Trophoblast cell (in vitro differentiated cells and primary cell): ENCODE measurements around the gene TRNP1.

Source experiments
- DNase-seq, 2 donors: peaks; one replicate each; pipeline ENCODE4 v3.0.0-alpha.2; 2016
- H2AFZ ChIP-seq: 2 replicates; pipeline ENCODE4 v1.6.1; 2013; ENCODE audit warnings: low read length, moderate library complexity, mild to moderate bottlenecking; ENCODE audit not compliant: insufficient read depth, poor library complexity
- H2AK5ac ChIP-seq: 2 replicates; pipeline ENCODE4 v1.6.1; 2013; ENCODE audit warnings: mild to moderate bottlenecking, low read length
- H2BK120ac ChIP-seq: 2 replicates; pipeline ENCODE4 v1.6.1; 2013; ENCODE audit warnings: low read length, mild to moderate bottlenecking, moderate library complexity; ENCODE audit not compliant: insufficient read depth, poor library complexity
- H2BK12ac ChIP-seq: 2 replicates; pipeline ENCODE4 v1.6.1; 2013; ENCODE audit warnings: mild to moderate bottlenecking, low read length, moderate library complexity
- H2BK5ac ChIP-seq: 2 replicates; pipeline ENCODE4 v1.6.1; 2013; ENCODE audit warnings: low read length, low read depth, moderate library complexity, mild to moderate bottlenecking; ENCODE audit not compliant: poor library complexity
- H3K14ac ChIP-seq: 2 replicates; pipeline ENCODE4 v1.6.1; 2013; ENCODE audit warnings: mild to moderate bottlenecking, low read length
- H3K18ac ChIP-seq: 2 replicates; pipeline ENCODE4 v1.6.1; 2013; ENCODE audit warnings: mild to moderate bottlenecking, low read length
- H3K23ac ChIP-seq: 2 replicates; pipeline ENCODE4 v1.6.1; 2013; ENCODE audit warnings: low read length
- H3K27ac ChIP-seq: 2 replicates; pipeline ENCODE4 v1.5.1; 2013; ENCODE audit warnings: low read depth, mild to moderate bottlenecking, inconsistent platforms, low read length, moderate library complexity
- H3K27me3 ChIP-seq: 2 replicates; pipeline ENCODE4 v1.6.1; 2013; ENCODE audit warnings: inconsistent platforms, mild to moderate bottlenecking, low read length, moderate library complexity; ENCODE audit not compliant: insufficient read depth
- H3K36me3 ChIP-seq, 2 experiments: 1 replicate in 1 of 2; 2 replicates in 1 of 2; pipeline ENCODE4 v1.6.1; 2013; ENCODE audit warnings: low read length in 2 of 2, mild to moderate bottlenecking in 2 of 2, moderate library complexity in 1 of 2; ENCODE audit not compliant: insufficient read depth in 2 of 2, control insufficient read depth in 1 of 2
- H3K4ac ChIP-seq: 2 replicates; pipeline ENCODE4 v1.6.1; 2013; ENCODE audit warnings: low read depth, mild to moderate bottlenecking, low read length, moderate library complexity
- H3K4me1 ChIP-seq, 2 experiments: 1 replicate in 1 of 2; 2 replicates in 1 of 2; pipeline ENCODE4 v1.6.1; 2013; ENCODE audit warnings: low read length in 2 of 2, mild to moderate bottlenecking in 2 of 2, moderate library complexity in 1 of 2; ENCODE audit not compliant: insufficient read depth in 2 of 2, control insufficient read depth in 1 of 2
- H3K4me2 ChIP-seq: 2 replicates; pipeline ENCODE4 v1.6.1; 2013; ENCODE audit warnings: inconsistent platforms, mild to moderate bottlenecking, low read length, moderate library complexity
- H3K4me3 ChIP-seq: 2 replicates; pipeline ENCODE4 v1.5.1; 2013; ENCODE audit warnings: mild to moderate bottlenecking, low read depth, low read length, inconsistent platforms
- H3K79me1 ChIP-seq: one replicate; pipeline ENCODE4 v1.6.1; 2013; ENCODE audit warnings: low read length
- H3K79me2 ChIP-seq: 2 replicates; pipeline ENCODE4 v1.6.1; 2013; ENCODE audit warnings: low read length, mild to moderate bottlenecking; ENCODE audit not compliant: control insufficient read depth, insufficient read depth, poor library complexity
- H3K9ac ChIP-seq: 2 replicates; pipeline ENCODE4 v1.6.1; 2013; ENCODE audit warnings: mild to moderate bottlenecking, low read length
- H3K9me3 ChIP-seq: 2 replicates; pipeline ENCODE4 v1.6.1; 2013; ENCODE audit warnings: low read depth, mild to moderate bottlenecking, control low read depth, inconsistent platforms, low read length; ENCODE audit not compliant: insufficient read depth
- H4K12ac ChIP-seq: 2 replicates; pipeline ENCODE4 v1.6.1; 2013; ENCODE audit warnings: low read depth, mild to moderate bottlenecking, low read length, moderate library complexity
- H4K8ac ChIP-seq: 2 replicates; pipeline ENCODE4 v1.6.1; 2013; ENCODE audit warnings: low read depth, mild to moderate bottlenecking, low read length, moderate library complexity
- H4K91ac ChIP-seq: one replicate; pipeline ENCODE4 v1.6.1; 2013; ENCODE audit warnings: low read depth, mild to moderate bottlenecking, low read length, moderate library complexity
- WGBS: extraction: QIAGEN DNeasy Blood & Tissue Kit; methylation state at CpG from one replicate; pipeline ENCODE4 v1.1.7; 2013; ENCODE audit warnings: missing lambda C conversion rate; ENCODE audit not compliant: insufficient read length, insufficient coverage; ENCODE audit errors: extremely low coverage; 5-methylcytosine and 5-hydroxymethylcytosine counted together

The TRNP1 gene

GRCh38 chr1:27017207-27017606 lies 23.7 kb downstream of the TRNP1 start:
- no peak overlapping the region for H3K4me3 ChIP-seq
- no peak for DNase-seq
- H2BK120ac ChIP-seq: no peak overlapping the region
- H2AFZ ChIP-seq: no peak overlapping the region
- H3K79me1 ChIP-seq: peaks cover 4% of the 10 kb centered on the region
- no peak overlapping the region for H4K8ac ChIP-seq
- no peak overlapping the region for H3K4ac ChIP-seq
- no peak overlapping the region for H3K18ac ChIP-seq
- H2AK5ac ChIP-seq: no peak overlapping the region
- no peak overlapping the region for H3K23ac ChIP-seq
- no peak overlapping the region for H4K91ac ChIP-seq
- WGBS: no CpG with 5 or more reads among the region's 4 CpGs
- no peak overlapping the region for H2BK12ac ChIP-seq
- no peak overlapping the region for H3K9ac ChIP-seq
- H3K14ac ChIP-seq: no peak overlapping the region
- H3K36me3 ChIP-seq: no peaks in the 10 kb centered on the region
- no peak overlapping the region for H3K4me2 ChIP-seq
- peaks cover 0 to 2% of the 10 kb centered on the region in 2 experiments for H3K4me1 ChIP-seq
- H4K12ac ChIP-seq: no peak overlapping the region
- no peaks in the 10 kb centered on the region for H3K27me3 ChIP-seq
- H2BK5ac ChIP-seq: no peak overlapping the region
- H3K9me3 ChIP-seq: no peaks in the 10 kb centered on the region
- peaks cover 4% of the 10 kb centered on the region for H3K79me2 ChIP-seq
- H3K27ac ChIP-seq: no peak overlapping the region

- H3K4me3 ChIP-seq: no peak overlapping the region
- no peak overlapping the region for H3K18ac ChIP-seq
- no peak overlapping the region for H4K91ac ChIP-seq
- no peaks in the 10 kb centered on the region for H3K4me1 ChIP-seq
- H2AFZ ChIP-seq: no peak overlapping the region
- no peak overlapping the region for H4K12ac ChIP-seq
- H2AK5ac ChIP-seq: no peak overlapping the region
- H2BK120ac ChIP-seq: no peak overlapping the region
- no peaks in the 10 kb centered on the region for H3K36me3 ChIP-seq
- H4K8ac ChIP-seq: no peak overlapping the region
- no peak overlapping the region for H3K9ac ChIP-seq
- no peaks in the 10 kb centered on the region for H3K9me3 ChIP-seq
- no peaks in the 10 kb centered on the region for H3K79me2 ChIP-seq
- no CpG with 5 or more reads among the region's 3 CpGs for WGBS
- H2BK5ac ChIP-seq: no peak overlapping the region
- H3K79me1 ChIP-seq: no peaks in the 10 kb centered on the region
- no peak overlapping the region for H3K14ac ChIP-seq
- H2BK12ac ChIP-seq: no peak overlapping the region
- H3K4ac ChIP-seq: no peak overlapping the region
- H3K23ac ChIP-seq: no peak overlapping the region
- DNase-seq: no peak
- H3K27ac ChIP-seq: no peak overlapping the region
- H3K27me3 ChIP-seq: no peaks in the 10 kb centered on the region
- no peak overlapping the region for H3K4me2 ChIP-seq
Measured at GRCh38 chr1:27018316-27018715, 24.8 kb downstream of the TRNP1 start.

- Histone ChIP-seq H2BK12ac (no peak overlapping the region), H3K27ac (no peak overlapping the region), H2BK5ac (no peak overlapping the region), H2BK120ac (no peak overlapping the region), H3K9ac (no peak overlapping the region), H3K79me1 (no peaks in the 10 kb centered on the region), H2AFZ (no peak overlapping the region), H3K9me3 (no peaks in the 10 kb centered on the region), H3K36me3 (no peaks in the 10 kb centered on the region), H4K12ac (no peak overlapping the region), H2AK5ac (no peak overlapping the region), H3K4me1 (no peaks in the 10 kb centered on the region), H3K4ac (no peak overlapping the region), H3K79me2 (no peaks in the 10 kb centered on the region), H4K8ac (no peak overlapping the region), H3K27me3 (no peaks in the 10 kb centered on the region), H3K18ac (no peak overlapping the region), H4K91ac (no peak overlapping the region), H3K23ac (no peak overlapping the region), H3K14ac (no peak overlapping the region), H3K4me2 (no peak overlapping the region), H3K4me3 (no peak overlapping the region)
- no CpG with 5 or more reads among the region's 9 CpGs for WGBS
- no peak for DNase-seq
Measured at GRCh38 chr1:27021354-27022031, 28.0 kb downstream of the TRNP1 start.

- no peaks in the 10 kb centered on the region for H3K27me3 ChIP-seq
- no peak overlapping the region for H3K14ac ChIP-seq
- WGBS: no CpG with 5 or more reads among the region's 4 CpGs
- no peak overlapping the region for H2AFZ ChIP-seq
- no peaks in the 10 kb centered on the region for H3K79me2 ChIP-seq
- no peak overlapping the region for H2BK5ac ChIP-seq
- H3K9me3 ChIP-seq: no peaks in the 10 kb centered on the region
- no peak overlapping the region for H4K8ac ChIP-seq
- no peak overlapping the region for H3K4me2 ChIP-seq
- H4K91ac ChIP-seq: no peak overlapping the region
- no peaks in the 10 kb centered on the region for H3K36me3 ChIP-seq
- H3K18ac ChIP-seq: no peak overlapping the region
- H3K23ac ChIP-seq: no peak overlapping the region
- H3K4me3 ChIP-seq: no peak overlapping the region
- no peak overlapping the region for H2BK12ac ChIP-seq
- H2AK5ac ChIP-seq: no peak overlapping the region
- no peak overlapping the region for H3K9ac ChIP-seq
- H3K4me1 ChIP-seq: peaks cover 0 to 3% of the 10 kb centered on the region in 2 experiments
- H4K12ac ChIP-seq: no peak overlapping the region
- H3K4ac ChIP-seq: no peak overlapping the region
- no peak overlapping the region for H3K27ac ChIP-seq
- H3K79me1 ChIP-seq: no peaks in the 10 kb centered on the region
- no peak for DNase-seq
- H2BK120ac ChIP-seq: no peak overlapping the region
Measured at GRCh38 chr1:27025718-27026117, 32.2 kb downstream of the TRNP1 start.
